ENCODE measurements around the gene GPATCH8. TPM values are rescaled to one million over a fixed set of nuclear protein-coding genes. Genes with fewer than 3 reads are reported as not detected.
"Not testable (repeated sequence)": the region's sequence is repeated elsewhere in the genome, so short reads cannot be mapped to it uniquely, and the experiment has no call there.

GPATCH8 gene
- polyA plus RNA-seq, 10 donors = 21.1 to 36.9 (median 27.0) TPM

GRCh38 chr17:44530896-44531418, 27.8 kb upstream of the GPATCH8 start:
- no peak for DNase-seq

DNA sequence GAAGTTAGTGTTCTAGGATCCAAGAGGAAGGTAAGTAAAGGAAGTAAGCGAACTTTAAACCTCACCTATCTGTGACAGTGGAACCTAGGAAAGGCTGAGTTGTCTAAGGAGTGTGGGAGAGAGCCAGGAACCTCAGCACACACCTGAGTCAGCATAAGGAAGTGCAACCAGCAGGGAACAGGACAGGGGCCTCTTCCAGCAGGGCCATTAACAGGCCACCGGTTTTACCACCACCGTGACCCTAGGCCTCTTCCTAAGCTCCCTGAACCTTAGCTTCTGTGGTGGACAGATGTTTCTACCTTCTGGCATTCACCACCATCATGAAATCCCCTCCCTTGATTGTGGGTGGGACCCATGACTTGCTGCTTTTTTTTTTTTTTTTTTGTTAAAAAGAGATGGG, 26.7 kb upstream of the GPATCH8 start:
- no peak for DNase-seq

DNA sequence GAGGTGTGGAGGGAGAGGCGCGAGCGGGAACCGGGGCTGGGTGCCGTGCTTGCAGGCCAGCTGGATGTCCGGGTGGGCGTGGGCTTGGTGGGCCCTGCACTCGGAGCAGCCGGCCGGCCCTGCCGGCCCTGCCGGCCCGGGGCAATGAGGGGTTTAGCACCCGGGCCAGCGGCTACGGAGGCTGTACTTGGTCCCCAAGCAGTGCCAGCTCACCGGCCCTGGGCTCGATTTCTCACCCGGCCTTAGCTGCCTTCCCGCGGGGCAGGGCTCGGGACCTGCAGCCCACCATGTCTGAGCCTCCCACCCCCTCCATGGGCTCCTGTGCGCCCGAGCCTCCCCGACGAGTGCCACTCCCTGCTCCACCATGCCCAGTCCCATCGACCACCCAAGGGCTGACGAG, 24.7 kb upstream of the GPATCH8 start:
- DNase-seq = no peak

DNA sequence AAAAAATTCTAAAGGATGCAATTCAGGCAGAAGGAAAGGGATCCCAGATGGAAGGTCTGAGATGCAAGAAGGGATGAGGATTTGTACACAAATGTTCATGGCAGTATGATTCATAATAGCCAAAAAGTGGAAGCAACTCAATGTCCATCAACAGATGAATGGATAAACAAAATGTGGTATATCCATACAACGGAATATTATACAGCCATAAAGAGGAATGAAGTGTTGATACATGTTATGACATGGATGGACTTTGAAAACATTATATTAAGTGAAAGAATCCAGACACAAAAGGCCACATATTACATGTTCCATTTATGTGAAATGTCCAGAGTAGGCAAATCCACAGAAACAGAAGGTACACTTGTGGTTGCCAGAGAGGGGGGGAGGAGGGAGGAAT, 23.9 kb upstream of the GPATCH8 start:
- DNase-seq = no peak

DNA sequence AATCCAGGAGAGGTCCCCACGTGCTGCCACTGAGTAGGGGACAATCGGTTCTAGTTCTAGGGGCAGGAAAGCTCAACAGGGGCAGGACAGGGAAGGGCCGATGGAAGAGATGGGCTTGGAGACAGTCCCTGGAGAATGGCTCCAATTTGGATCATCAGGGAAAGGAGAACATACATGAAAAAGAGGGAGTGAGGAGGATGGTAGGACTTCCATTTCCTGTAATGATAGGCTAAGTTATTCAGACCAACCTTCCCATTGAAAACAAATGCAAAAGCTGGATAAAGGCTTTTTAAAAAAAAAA, 20.4 kb upstream of the GPATCH8 start:
- DNase-seq = no peak

DNA sequence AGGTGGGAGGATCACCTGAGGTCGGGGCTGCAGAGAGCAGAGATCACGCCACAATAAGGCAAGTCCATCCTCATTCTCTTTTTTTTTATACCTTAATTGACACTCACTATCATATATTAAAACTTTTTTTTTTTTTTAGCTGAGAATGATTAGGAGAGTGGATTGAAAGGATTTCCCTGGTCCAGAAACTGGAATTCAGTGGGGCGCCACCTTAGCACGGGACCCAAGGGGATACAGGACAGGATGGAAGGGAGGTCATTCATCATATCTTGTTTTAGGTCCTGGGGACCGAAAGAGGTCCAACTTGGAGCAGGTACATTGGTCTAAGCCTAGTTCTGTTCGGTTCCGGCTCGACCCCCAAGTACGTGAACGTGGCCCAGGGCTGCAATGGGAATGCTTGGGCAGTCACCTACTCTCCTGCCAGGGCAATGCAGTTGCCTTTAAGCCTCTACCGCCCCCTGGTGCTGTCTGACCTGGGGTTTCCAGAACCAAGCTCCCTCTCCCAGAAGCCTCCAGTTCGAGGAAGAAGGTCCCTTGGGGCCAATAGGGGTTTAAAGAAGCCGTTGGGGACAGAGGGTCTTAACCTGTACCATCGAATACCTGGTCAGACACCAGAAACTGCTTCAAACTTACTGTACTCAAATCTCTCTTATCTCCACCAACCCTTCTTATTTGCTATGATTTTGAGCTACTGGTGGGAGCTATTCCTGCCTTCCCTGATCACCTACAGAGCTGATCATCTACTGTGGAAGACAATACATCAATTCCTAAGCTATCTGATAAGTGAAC, 19.9 kb upstream of the GPATCH8 start:
- no peak for DNase-seq

DNA sequence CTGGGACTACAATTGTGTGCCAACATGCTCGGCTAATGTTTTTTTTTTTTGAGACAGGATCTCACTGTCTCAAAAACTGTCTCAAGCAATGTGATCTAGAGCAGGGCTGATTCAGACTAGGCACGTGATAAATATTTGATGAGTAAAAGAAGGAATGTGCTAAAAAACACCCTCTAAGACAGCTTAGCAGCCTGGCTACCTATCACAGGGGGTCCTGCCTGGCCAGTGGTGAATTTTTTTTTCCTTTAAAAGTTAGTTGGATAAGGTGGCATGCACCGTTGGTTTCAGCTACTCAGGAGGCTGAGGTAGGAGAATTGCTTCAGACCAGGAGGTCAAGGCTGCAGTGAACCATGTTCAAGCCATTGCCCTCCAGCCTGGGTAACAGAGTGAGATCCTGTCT, 14.8 kb upstream of the GPATCH8 start:
- DNase-seq = no peak

DNA sequence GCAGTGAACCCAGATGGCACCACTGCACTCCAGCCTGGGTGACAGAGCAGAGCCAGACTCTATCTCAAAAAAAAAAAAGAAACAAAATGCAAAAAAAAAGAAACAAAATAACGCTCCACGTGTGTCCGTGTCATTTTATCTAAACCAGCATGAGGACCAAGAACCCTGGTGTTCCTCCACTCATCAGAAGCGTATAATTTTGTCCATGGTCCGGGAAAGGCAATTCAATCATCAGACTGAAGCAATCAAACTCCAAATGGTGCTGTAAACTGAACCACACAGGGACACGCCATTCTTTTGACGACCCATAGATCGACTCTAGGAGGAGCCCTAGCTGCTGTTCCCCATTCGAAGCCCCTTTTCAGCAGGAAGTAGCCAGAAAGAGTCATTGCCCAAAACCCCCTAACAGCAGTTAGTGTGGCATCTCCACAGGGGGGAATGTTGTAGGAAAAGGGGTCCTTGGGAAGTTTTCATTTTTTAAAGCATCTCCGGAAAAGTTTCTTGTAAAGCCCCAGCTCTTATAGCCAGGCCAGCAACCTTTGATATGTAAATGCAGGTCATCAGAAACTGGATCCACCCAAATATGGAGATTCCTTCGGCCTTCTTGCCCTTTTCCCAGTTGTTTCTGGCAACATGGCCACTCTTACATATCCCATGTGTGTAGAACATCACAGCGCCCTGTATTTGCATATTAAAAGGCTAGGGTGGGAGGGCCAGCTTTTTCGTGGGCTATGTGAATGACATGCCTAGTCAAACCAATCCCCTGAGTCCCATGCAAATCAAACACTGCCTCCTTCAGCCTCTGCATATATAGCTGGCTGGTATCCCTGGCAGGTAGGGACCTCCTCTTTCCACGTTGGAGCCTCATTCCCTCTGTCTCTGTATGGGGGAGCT, 8.3 kb upstream of the GPATCH8 start:
- DNase-seq = not testable (repeated sequence)

DNA sequence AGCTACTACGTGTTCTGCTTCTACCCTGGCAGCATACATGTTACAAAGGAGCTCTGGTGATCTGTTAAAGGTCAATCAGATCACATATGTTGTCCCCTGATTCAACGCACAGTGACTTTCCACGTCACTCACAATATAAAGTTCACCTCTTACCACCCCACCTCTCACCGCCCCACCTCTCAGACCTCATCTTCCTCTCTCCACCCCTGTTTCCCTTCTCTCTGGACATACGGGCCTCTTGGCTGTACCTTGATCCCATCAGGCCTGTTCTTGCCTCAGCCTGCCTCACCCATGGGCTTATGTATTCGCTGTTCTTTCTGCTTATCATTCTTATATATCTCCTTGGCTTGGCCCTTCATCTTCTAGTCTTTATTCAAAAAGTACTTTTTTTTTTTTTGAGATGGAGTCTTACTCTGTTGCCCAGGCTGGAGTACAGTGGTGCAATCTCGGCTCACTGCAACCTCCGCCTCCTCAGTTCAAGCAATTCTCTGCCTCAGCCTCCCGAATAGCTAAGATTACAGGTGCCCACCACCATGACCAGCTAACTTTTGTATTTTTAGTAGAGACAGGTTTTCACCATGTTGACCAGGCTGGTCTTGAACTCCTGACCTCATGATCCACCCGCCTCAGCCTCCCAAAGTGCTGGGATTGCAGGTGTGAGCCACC, 3.9 kb upstream of the GPATCH8 start:
- not testable (repeated sequence) for DNase-seq

DNA sequence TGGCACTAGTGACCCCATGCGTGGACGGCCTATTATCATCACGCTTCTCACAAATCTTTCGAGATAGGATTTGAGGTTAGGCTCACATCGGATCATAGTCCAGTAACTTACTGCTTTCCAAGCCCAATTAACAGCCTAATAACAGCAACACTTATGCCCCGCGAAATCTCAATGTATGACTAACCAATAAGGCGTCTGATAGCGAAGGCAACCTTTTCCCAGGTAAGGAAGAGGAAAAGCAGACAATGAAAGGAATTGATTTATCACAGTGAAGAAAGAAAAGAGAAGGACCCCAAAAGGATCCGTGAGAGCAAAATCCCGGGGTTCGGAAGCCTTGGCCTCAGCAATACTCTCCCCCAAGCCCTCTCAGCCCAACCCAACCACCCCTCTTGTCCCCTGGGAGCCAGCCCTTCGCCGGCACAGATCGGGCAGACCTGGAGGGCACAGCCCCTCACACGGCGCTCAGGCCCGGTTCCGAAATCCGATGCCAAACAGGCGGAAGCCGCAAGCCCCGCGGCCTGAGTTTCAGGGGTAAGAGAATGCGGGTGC, 534 bp downstream of the GPATCH8 start:
- peak in 1 of 3 donors; percentile 47 for DNase-seq

DNA sequence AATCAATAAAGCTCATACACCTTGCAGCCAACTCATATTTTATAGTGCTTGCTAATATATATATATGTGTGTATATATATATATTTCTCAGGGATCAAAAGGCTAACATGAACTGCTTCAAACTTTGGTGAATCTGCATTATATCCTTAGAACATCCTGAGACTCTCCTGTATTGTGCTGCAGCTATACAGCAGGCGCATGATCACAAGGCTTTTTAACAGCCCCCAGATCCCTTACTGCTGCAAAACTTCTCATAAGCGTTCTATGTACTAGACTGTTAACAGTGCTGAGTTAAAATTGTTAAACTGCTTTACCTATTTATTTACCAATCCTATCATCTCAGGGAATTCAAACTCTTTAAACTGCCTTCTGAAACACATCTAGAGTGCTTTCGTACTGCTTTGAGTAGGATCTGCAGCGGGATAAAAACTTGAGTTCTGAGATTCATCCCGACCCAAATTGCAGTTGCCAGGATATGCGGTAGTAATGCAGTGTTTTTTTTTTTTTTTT, 1.3 kb downstream of the GPATCH8 start:
- peak in 1 of 3 donors; percentile 33 for DNase-seq

DNA sequence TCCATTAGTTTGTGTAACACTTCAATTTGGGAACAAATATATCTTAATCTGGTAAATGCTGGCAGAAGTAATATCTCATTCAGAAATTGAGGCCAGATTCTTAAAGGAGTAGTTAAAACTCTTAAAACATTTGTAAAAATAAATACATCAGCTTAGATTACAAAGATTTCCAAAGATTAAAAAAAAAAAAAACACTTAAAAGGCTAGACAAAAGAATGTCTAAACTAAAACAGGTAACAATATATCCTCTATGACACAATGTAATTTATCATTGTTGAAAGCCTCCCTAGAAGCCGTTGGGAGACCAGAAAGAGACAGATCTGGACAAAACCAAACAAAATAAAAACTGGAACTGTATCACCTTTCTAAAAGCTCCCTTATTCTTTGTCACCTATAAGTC, 3.5 kb downstream of the GPATCH8 start:
- DNase-seq = no peak

DNA sequence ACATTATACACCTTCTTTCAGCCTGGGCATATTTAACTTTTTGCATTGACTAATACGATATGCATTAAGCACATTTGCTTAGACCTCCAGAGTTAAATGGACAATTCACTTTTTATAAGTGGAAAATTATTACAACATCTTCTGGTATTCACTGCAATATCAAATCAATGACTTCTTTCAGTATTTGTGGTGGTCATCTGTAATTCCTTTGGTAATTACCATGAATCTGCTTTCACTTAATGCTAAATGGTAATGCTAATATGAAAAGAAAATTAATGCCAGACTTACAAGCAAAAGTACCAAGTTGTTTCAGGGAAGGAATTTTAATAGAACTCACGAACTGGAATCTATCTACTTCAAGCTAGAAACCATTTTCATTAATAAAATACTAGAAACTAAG, 6.4 kb downstream of the GPATCH8 start:
- no peak for DNase-seq

- DNase-seq = no peak
Observed at GRCh38 chr17:44493339-44493738, 9.9 kb downstream of the GPATCH8 start.

- DNase-seq = no peak
Observed at GRCh38 chr17:44492706-44493272, 10.4 kb downstream of the GPATCH8 start.

- DNase-seq = no peak
Observed at GRCh38 chr17:44489581-44489980, 13.6 kb downstream of the GPATCH8 start.

- DNase-seq = no peak
Observed at GRCh38 chr17:44487170-44487569, 16.0 kb downstream of the GPATCH8 start.

- no peak for DNase-seq
Observed at GRCh38 chr17:44473367-44473766, 29.8 kb downstream of the GPATCH8 start.

GRCh38 chr17:44469676-44470075, 33.5 kb downstream of the GPATCH8 start:
- DNase-seq = no peak

DNA sequence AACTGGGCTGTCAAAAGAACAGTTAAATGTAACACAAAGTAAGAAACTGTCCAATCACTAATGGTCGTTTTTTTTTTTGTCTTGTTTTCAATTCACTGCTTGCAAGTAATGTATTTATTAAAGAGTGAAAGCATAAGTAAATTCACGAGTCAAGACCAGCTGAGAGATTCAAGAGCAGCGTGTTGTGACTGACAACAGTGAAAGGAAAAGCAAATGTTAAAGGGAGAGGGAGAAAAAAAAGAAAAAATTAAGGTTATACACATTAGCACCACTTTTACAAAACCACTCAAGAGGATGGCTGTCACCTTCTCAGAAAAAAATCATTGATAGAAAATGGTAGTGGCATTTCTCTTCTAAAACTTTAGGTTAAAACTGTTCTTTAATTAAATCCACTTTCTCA, 36.1 kb downstream of the GPATCH8 start:
- no peak for DNase-seq

DNA sequence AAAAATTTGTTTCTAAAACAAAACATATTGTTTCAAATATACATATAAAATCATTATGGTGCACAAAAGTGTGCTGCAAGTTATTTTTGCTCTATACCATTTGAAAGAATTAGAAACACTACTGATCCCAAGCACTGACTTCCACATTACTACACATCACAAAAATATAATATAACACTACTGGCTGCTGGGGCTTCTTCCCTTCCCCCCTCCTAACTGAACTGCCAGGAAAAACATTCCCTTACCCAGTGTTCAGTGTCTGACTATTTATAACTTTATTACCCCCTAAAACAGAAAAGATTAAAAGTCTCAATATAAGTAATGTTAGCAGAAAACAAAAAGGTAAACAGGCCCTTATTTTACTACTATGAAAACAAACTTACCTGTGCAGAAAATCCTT, 36.9 kb downstream of the GPATCH8 start:
- no peak for DNase-seq

DNA sequence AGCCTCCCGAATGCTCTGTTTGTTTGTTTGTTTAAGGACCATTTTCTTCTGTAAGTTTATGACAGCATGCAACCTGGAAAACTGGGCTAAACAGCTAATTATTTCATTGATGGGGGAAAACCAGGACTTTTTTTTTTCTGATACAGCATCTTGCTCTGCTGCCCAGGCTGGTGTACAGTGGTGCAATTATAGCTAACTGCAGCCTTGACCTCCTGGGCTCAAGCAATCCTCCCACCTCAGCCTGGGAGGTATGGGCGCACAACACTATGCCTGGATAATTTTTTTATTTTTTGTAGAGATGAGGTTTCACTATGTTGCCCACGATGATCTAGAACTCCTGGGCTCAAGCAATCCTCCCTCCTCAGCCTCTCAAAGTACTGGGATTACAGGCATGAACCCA, 37.3 kb downstream of the GPATCH8 start:
- DNase-seq = no peak

All from muscle of back (tissue), 11 donors.